HCT116 (cell line): ENCODE data around the gene SH2B3. TPM values are rescaled to one million over a fixed set of nuclear protein-coding genes. Genes with fewer than 3 reads are reported as not detected.

Source experiments
- ATAC-seq: fragments of 200-7000 bp; cut with Tn5 transposase; 2 replicates; pipeline ENCODE4 v1.9.1; 2020; ENCODE audit warnings: mild to moderate bottlenecking, moderate library complexity
- BruUV-seq: library from RNA; stranded (reverse); fragments of 400-500 nt; replicated peaks from 2 replicates; lab custom pipeline; 2021; lab: Mats Ljungman, UMichigan
- CTCF ChIA-PET: fragments of 300-600 bp; sonication (Branson Sonifier 250); formaldehyde crosslinking; loops from one replicate; lab custom pipeline; 2021; ENCODE audit warnings: antibody characterized with exemption; lab: Charles Lee
- POLR2A ChIA-PET: fragments of 300-600, 350-600 bp; sonication (Branson Sonifier 250); formaldehyde crosslinking; loops from one replicate; lab custom pipeline; 2021; ENCODE audit warnings: antibody characterized with exemption; lab: Charles Lee
- RAD21 ChIA-PET, 2 experiments: fragments of 300-600 bp; sonication (Branson Sonifier 250); formaldehyde crosslinking; loops; one replicate each; lab custom pipeline; 2023; ENCODE audit warnings: low total read pairs in 2 of 2; ENCODE audit not compliant: uncharacterized antibody in 2 of 2, unreplicated experiment in 2 of 2, low non-redundant PET in 1 of 2; lab: Charles Lee
- DNase-seq: peaks from one replicate; pipeline ENCODE4 v3.0.0-alpha.2; 2010; ENCODE audit warnings: low read depth, low spot score
- H2AFZ ChIP-seq: fragments of 200-600 bp; shearing (Covaris generic), sonication (generic); 2 replicates; pipeline ENCODE4 v1.6.1; 2017; ENCODE audit warnings: low read depth, mixed run types, mixed read lengths, antibody characterized with exemption, low read length; ENCODE audit not compliant: poor library complexity, severe bottlenecking
- H3K27ac ChIP-seq: 2 replicates; pipeline ENCODE4 v1.5.1; 2012; ENCODE audit warnings: low read depth, low read length
- H3K27me3 ChIP-seq: fragments of 200-600 bp; sonication (generic); 2 replicates; pipeline ENCODE4 v1.6.1; 2016; ENCODE audit warnings: mixed run types, low read length, mixed read lengths; ENCODE audit not compliant: insufficient read depth
- H3K36me3 ChIP-seq, 2 experiments: fragments of 200-500 bp in 1 of 2; fragments of 200-600 bp in 1 of 2; sonication (Bioruptor generic) in 1 of 2; sonication (generic) in 1 of 2; 2 replicates each; pipeline versions ENCODE4 v1.5.1 to v1.6.1; 2014 to 2016; ENCODE audit warnings: low read length in 2 of 2, inconsistent platforms in 1 of 2, mixed read lengths in 1 of 2, mixed run types in 1 of 2; ENCODE audit not compliant: insufficient read depth in 2 of 2, control insufficient read depth in 1 of 2
- H3K4me1 ChIP-seq, 2 experiments: fragments of 200-600 bp in 1 of 2; sonication (generic) in 1 of 2; 2 replicates each; pipeline versions ENCODE4 v1.5.1 to v1.6.1; 2012 to 2017; ENCODE audit warnings: low read length in 2 of 2, inconsistent platforms in 1 of 2, mild to moderate bottlenecking in 1 of 2, mixed read lengths in 1 of 2, mixed run types in 1 of 2, moderate library complexity in 1 of 2; ENCODE audit not compliant: insufficient read depth in 2 of 2, control insufficient read depth in 1 of 2
- H3K4me2 ChIP-seq: fragments of 200-600 bp; sonication (generic); 2 replicates; pipeline ENCODE4 v1.6.1; 2017; ENCODE audit warnings: mixed run types, low read length, mixed read lengths
- H3K4me3 ChIP-seq, 2 experiments: fragments of 200-600 bp in 1 of 2; sonication (generic) in 1 of 2; replicated peaks in 1 of 2; 2 replicates each; pipeline ENCODE4 v1.5.1; 2011 to 2016; ENCODE audit warnings: low read length in 2 of 2, control low read depth in 1 of 2, low read depth in 1 of 2, mild to moderate bottlenecking in 1 of 2, mixed read lengths in 1 of 2, mixed run types in 1 of 2
- H3K79me2 ChIP-seq: fragments of 200-600 bp; sonication (generic); 2 replicates; pipeline ENCODE4 v1.6.1; 2017; ENCODE audit warnings: mild to moderate bottlenecking, mixed run types, low read length, moderate library complexity, mixed read lengths; ENCODE audit not compliant: insufficient read depth
- H3K9ac ChIP-seq: fragments of 200-600 bp; sonication (generic); 2 replicates; pipeline ENCODE4 v1.6.1; 2016; ENCODE audit warnings: low read length, mixed read lengths
- H3K9me2 ChIP-seq: fragments of 200-600 bp; sonication (generic), shearing (Covaris generic); 2 replicates; pipeline ENCODE4 v1.6.1; 2017; ENCODE audit warnings: mixed run types, mild to moderate bottlenecking, moderate library complexity; ENCODE audit not compliant: insufficient read depth
- H3K9me3 ChIP-seq, 2 experiments: fragments of 200-500 bp in 1 of 2; fragments of 200-600 bp in 1 of 2; sonication (Bioruptor generic) in 1 of 2; sonication (generic) in 1 of 2; 2 replicates each; pipeline ENCODE4 v1.6.1; 2014 to 2017; ENCODE audit warnings: low read length in 2 of 2, mixed read lengths in 2 of 2, inconsistent platforms in 1 of 2, low read depth in 1 of 2, mild to moderate bottlenecking in 1 of 2, mixed run types in 1 of 2, moderate library complexity in 1 of 2; ENCODE audit not compliant: control insufficient read depth in 1 of 2, insufficient read depth in 1 of 2
- H4K20me1 ChIP-seq: fragments of 200-600 bp; sonication (generic), shearing (Covaris generic); 2 replicates; pipeline ENCODE4 v1.6.1; 2017; ENCODE audit warnings: mixed run types, mild to moderate bottlenecking, moderate library complexity; ENCODE audit not compliant: insufficient read depth
- CBX3 ChIP-seq: IDR thresholded peaks from 2 replicates; pipeline ENCODE4 v1.6.1; 2012; ENCODE audit warnings: low read depth
- CEBPB ChIP-seq: IDR thresholded peaks from 2 replicates; pipeline ENCODE4 v1.6.1; 2012; ENCODE audit warnings: low read depth
- EGR1 ChIP-seq: IDR thresholded peaks from 2 replicates; pipeline ENCODE4 v1.6.1; 2012; ENCODE audit warnings: low read depth
- ELF1 ChIP-seq: IDR thresholded peaks from 2 replicates; pipeline ENCODE4 v1.6.1; 2012; ENCODE audit warnings: low read depth, borderline replicate concordance
- EZH2 ChIP-seq: fragments of 200-600 bp; sonication (generic); IDR thresholded peaks from 2 replicates; pipeline ENCODE4 v1.6.1; 2017; ENCODE audit warnings: antibody characterized with exemption, mixed run types
- EZH2phosphoT487 ChIP-seq: fragments of 200-600 bp; IDR thresholded peaks from 2 replicates; pipeline ENCODE4 v1.6.1; 2018; ENCODE audit warnings: antibody characterized with exemption, borderline replicate concordance
- FOSL1 ChIP-seq: IDR thresholded peaks from 2 replicates; pipeline ENCODE4 v1.6.1; 2012; ENCODE audit warnings: low read depth
- POLR2AphosphoS5 ChIP-seq: IDR thresholded peaks from 2 replicates; pipeline ENCODE4 v1.6.1; 2011; ENCODE audit warnings: mild to moderate bottlenecking, low read depth, low read length, moderate library complexity
- RAD21 ChIP-seq: IDR thresholded peaks from 2 replicates; pipeline ENCODE4 v1.6.1; 2012; ENCODE audit warnings: low read depth, mild to moderate bottlenecking
- SIN3A ChIP-seq: IDR thresholded peaks from 2 replicates; pipeline ENCODE4 v1.6.1; 2012; ENCODE audit warnings: low read depth
- SP1 ChIP-seq: IDR thresholded peaks from 2 replicates; pipeline ENCODE4 v1.6.1; 2012; ENCODE audit warnings: low read depth
- TCF7L2 ChIP-seq: IDR thresholded peaks from 2 replicates; pipeline ENCODE4 v1.7.0; 2011; ENCODE audit warnings: borderline replicate concordance, inconsistent platforms; ENCODE audit not compliant: insufficient read depth, insufficient read length; ENCODE audit errors: extremely low read depth
- YY1 ChIP-seq: IDR thresholded peaks from 2 replicates; pipeline ENCODE4 v1.6.1; 2011; ENCODE audit warnings: low read length, low read depth, moderate library complexity, mild to moderate bottlenecking; ENCODE audit not compliant: insufficient replicate concordance; ENCODE audit errors: extremely low read depth
- ZNF274 ChIP-seq: fragments of 200-500 bp; sonication (Bioruptor generic); IDR thresholded peaks from 2 replicates; pipeline ENCODE4 v1.6.1; 2014; ENCODE audit warnings: mild to moderate bottlenecking, low read depth, low read length, inconsistent platforms
- intact Hi-C: fragments of 100-400 bp; cut with micrococcal nuclease; formaldehyde crosslinking; loops from 2 replicates; pipeline ENCODE4 v1.10.0; 2022
- total RNA-seq: library from RNA; stranded (reverse); gene quantifications from one replicate; pipeline ENCODE4 v1.2.1, GENCODE V29; 2021; ENCODE audit not compliant: unreplicated experiment
- TF ChIP-seq, protein P1 (sequence below): IDR thresholded peaks from 2 replicates; pipeline ENCODE4 v1.6.1; 2012; ENCODE audit warnings: low read depth
- TF ChIP-seq, protein P2 (sequence below): IDR thresholded peaks from 2 replicates; pipeline ENCODE4 v1.6.1; 2012

The SH2B3 gene
- total RNA-seq, 1 experiment from 2014 or later: 17.3 TPM

DNA sequence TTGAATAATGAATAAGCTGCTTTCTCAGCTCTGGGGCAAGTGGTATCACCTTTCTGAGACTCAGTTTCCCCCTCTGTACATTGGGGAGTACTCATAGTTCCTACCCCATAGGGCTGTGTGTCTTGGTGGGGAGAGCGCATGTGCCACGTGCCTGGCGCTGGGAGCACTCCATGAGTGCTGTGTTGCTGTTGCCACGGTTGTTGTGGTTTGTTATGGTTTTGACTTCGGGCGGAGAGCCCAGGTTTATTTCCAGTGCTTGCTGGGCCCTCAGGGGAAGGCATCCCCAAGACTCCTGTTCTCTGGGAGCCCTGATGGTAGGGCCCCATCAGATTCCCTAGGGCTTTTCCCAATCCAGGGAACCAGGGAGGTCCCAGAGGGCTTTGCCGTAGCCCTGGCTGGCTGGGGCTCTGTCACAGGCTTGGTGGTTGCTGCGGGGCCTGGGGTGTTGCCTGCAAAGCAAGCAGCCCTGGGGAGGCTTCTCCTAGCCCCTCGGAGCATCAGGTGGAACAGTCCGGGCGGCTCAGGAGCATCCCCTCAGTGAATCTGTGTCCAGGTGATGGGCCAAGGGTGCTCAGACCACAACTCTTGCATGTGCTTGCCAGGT, 18.6 kb downstream of the SH2B3 start:
- no TSS peak for BruUV-seq
- peaks cover 0 to 4% of the 10 kb centered on the region in 2 experiments; a peak in 1 of 4 replicates for H3K36me3 ChIP-seq
- H3K79me2 ChIP-seq: 0 out of 2 replicates have a peak, but pooled peaks cover 4% of the 10 kb centered on the region
- H3K4me1 ChIP-seq: peaks cover 31 to 40% of the 10 kb centered on the region in 2 experiments
- no peak overlapping the region for H3K4me3 ChIP-seq
- ChIA-PET POLR2A (no interaction called here), CTCF (no interaction called here), RAD21 (no interaction called here)
- TF ChIP-seq EZH2 (no peak), ELF1 (no peak), CBX3 (no peak), ZNF274 (no peak), FOSL1 (no peak), TCF7L2 (no peak), CEBPB (no peak), SP1 (no peak), POLR2AphosphoS5 (no peak), EGR1 (no peak), YY1 (no peak), RAD21 (no peak), EZH2phosphoT487 (no peak), SIN3A (no peak)
- TF ChIP-seq, protein P1, sequence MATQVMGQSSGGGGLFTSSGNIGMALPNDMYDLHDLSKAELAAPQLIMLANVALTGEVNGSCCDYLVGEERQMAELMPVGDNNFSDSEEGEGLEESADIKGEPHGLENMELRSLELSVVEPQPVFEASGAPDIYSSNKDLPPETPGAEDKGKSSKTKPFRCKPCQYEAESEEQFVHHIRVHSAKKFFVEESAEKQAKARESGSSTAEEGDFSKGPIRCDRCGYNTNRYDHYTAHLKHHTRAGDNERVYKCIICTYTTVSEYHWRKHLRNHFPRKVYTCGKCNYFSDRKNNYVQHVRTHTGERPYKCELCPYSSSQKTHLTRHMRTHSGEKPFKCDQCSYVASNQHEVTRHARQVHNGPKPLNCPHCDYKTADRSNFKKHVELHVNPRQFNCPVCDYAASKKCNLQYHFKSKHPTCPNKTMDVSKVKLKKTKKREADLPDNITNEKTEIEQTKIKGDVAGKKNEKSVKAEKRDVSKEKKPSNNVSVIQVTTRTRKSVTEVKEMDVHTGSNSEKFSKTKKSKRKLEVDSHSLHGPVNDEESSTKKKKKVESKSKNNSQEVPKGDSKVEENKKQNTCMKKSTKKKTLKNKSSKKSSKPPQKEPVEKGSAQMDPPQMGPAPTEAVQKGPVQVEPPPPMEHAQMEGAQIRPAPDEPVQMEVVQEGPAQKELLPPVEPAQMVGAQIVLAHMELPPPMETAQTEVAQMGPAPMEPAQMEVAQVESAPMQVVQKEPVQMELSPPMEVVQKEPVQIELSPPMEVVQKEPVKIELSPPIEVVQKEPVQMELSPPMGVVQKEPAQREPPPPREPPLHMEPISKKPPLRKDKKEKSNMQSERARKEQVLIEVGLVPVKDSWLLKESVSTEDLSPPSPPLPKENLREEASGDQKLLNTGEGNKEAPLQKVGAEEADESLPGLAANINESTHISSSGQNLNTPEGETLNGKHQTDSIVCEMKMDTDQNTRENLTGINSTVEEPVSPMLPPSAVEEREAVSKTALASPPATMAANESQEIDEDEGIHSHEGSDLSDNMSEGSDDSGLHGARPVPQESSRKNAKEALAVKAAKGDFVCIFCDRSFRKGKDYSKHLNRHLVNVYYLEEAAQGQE: no peak
- TF ChIP-seq, protein P2, sequence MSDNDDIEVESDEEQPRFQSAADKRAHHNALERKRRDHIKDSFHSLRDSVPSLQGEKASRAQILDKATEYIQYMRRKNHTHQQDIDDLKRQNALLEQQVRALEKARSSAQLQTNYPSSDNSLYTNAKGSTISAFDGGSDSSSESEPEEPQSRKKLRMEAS: no peak
- no peaks in the 10 kb centered on the region for H3K9me2 ChIP-seq
- H3K27ac ChIP-seq: no peak overlapping the region
- H3K27me3 ChIP-seq: no peaks in the 10 kb centered on the region
- DNase-seq: no peak
- ATAC-seq: no peak
- H4K20me1 ChIP-seq: no peaks in the 10 kb centered on the region
- no peaks in the 10 kb centered on the region for H3K9me3 ChIP-seq
- no peak overlapping the region for H3K9ac ChIP-seq
- intact Hi-C loops: no loop called here
- no peak overlapping the region for H3K4me2 ChIP-seq
- H2AFZ ChIP-seq: no peak overlapping the region
